Right lobe of liver (tissue), 4 donors: ENCODE measurements around the gene PTGES2.

Experiments
- CTCF ChIP-seq, 4 donors: fragments of 200-600 bp in 3 of 4; fragments of 450-650 bp in 1 of 4; IDR thresholded peaks; one replicate each; pipeline versions ENCODE4 v1.5.1 to v1.8.0; 2016 to 2022; ENCODE audit warnings: antibody characterized with exemption in 4 of 4, mild to moderate bottlenecking in 2 of 4
- POLR2A ChIP-seq: fragments of 450-650 bp; IDR thresholded peaks from one replicate; pipeline ENCODE4 v1.6.1; 2017; ENCODE audit warnings: antibody characterized with exemption, mild to moderate bottlenecking
- donor health status: DM: no; HTN: no; CAD: no.
- donor health status: DM: no; HTN: no; CAD: no.
- donor health status: DM: no; HTN: yes; CAD: no.

- TF ChIP-seq CTCF (IDR thresholded peaks at IDR 0.05): no peak
- no peak for TF ChIP-seq POLR2A
These were observed 6.1 kb downstream of the PTGES2 start for GRCh38 chr9:128121466-128121810.
